Osteoblast (primary cell): ENCODE data around the gene MAMDC2. TPM values are rescaled to one million over a fixed set of nuclear protein-coding genes. Genes with fewer than 3 reads are reported as not detected.

Source experiments
- small RNA-seq: library from RNA; depleted of rRNA; stranded (forward); fragments of <200 nt; gene quantifications from one replicate; pipeline ENCODE3, GENCODE V24; 2012
- total RNA-seq: library from RNA; depleted of rRNA; stranded (reverse); fragments of >200 nt; gene quantifications from 2 replicates; pipeline ENCODE4 v1.2.3, GENCODE V29; 2012

The MAMDC2 gene
- total RNA-seq, 1 donor, result 1.4 TPM

Small RNA genes within 50 kb of the gene (small RNA-seq; reads per million reads assigned to genes)
- 47.6 reads per million, percentile 96 among the genes with 10 or more reads in this experiment for gene RNU2-5P

Other genes starting within 250 kb of the MAMDC2 start
- gene CFAP95, start 223.0 kb upstream of the MAMDC2 start, total RNA-seq, result not detected in 2 replicates
- 25.6 and 28.6 TPM in 2 replicates for gene SMC5, start 215.1 kb downstream of the MAMDC2 start, total RNA-seq